Brain microvascular endothelial cell (primary cell): ENCODE results near the gene SLC14A1.

ENCODE experiments used
- DNase-seq: peaks from one replicate; pipeline ENCODE4 v3.0.0-alpha.2; 2020
- H3K27ac ChIP-seq: fragments of 250-450 bp; sonication (Bioruptor Pico); 2 replicates; pipeline ENCODE4 v1.5.1; 2020; ENCODE audit warnings: mild to moderate bottlenecking, moderate library complexity
- H3K27me3 ChIP-seq: fragments of 250-450 bp; sonication (Bioruptor Pico); replicated peaks from 2 replicates; pipeline ENCODE4 v1.5.1; 2020; ENCODE audit warnings: mild to moderate bottlenecking
- H3K36me3 ChIP-seq: fragments of 250-450 bp; sonication (Bioruptor Pico); replicated peaks from 2 replicates; pipeline ENCODE4 v1.5.1; 2020; ENCODE audit warnings: mild to moderate bottlenecking
- H3K4me3 ChIP-seq: 2 replicates; pipeline ENCODE4 v1.5.1; 2011; ENCODE audit warnings: low read depth, mild to moderate bottlenecking, control low read depth, low read length, moderate library complexity
- in situ Hi-C: cut with HindIII; loops from 2 replicates; pipeline ENCODE4 v1.10.0; 2017; ENCODE audit warnings: low sequenced_read_pairs, low pct_ligation_motif_present
- TF ChIP-seq, protein P1 (sequence below): IDR thresholded peaks from 2 replicates; pipeline ENCODE4 v1.5.1; 2011; ENCODE audit warnings: low read depth, mild to moderate bottlenecking, moderate library complexity, low read length, control low read depth, inconsistent platforms; ENCODE audit errors: missing control alignments

SLC14A1 gene

DNA sequence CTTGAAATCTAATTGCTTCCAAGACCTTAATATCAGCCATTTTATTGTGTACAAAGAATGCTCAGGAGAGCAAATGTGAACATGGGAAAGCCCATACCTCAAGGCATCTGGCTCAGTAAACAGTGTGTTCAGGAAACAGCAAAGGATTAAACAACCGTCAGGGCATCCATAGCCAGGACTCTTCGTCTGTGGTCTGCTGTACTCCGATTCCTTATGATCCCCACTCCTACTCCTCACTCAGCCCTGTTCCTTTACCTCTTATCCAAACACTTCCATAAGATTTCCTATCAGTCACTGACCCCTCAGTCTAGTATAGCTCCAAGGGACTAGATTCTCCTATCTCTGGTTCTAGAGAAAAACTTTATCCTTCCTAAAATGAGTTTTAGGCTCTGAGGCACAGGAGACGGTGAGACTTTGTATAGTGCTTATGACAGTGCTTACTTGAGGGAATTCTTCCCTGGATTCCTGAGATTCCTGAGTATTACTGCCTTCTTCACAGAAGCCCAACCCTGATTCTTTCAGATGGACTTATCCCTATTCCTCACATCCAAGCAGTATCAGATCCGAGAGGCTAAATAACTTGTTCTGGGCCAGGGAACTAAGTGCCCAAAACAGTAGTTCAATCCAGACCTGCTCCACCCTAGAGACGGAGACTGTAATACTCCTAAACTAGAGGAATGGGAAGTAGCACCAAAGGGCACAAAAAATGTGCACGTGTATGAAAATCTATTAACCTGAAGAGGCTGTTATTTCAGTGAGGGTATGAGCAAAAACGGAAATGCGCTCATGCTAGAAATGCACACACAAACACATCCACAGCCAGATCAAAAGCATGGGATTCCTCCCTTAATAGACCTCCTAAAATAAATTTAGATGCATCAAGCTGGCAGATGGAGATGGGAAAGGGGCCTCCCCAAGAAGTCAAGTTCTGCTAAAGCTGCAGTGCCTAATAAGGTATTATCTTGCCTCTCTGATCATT, 59.4 kb downstream of the SLC14A1 start:
- TF ChIP-seq, protein P1, sequence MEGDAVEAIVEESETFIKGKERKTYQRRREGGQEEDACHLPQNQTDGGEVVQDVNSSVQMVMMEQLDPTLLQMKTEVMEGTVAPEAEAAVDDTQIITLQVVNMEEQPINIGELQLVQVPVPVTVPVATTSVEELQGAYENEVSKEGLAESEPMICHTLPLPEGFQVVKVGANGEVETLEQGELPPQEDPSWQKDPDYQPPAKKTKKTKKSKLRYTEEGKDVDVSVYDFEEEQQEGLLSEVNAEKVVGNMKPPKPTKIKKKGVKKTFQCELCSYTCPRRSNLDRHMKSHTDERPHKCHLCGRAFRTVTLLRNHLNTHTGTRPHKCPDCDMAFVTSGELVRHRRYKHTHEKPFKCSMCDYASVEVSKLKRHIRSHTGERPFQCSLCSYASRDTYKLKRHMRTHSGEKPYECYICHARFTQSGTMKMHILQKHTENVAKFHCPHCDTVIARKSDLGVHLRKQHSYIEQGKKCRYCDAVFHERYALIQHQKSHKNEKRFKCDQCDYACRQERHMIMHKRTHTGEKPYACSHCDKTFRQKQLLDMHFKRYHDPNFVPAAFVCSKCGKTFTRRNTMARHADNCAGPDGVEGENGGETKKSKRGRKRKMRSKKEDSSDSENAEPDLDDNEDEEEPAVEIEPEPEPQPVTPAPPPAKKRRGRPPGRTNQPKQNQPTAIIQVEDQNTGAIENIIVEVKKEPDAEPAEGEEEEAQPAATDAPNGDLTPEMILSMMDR, result no peak
- no peak overlapping the region for H3K4me3 ChIP-seq
- in situ Hi-C loops, result no loop called here
- no peak for DNase-seq
- no peaks in the 10 kb centered on the region for H3K27me3 ChIP-seq
- peak overlapping the region; percentile 12 for H3K27ac ChIP-seq
- H3K36me3 ChIP-seq, result no peaks in the 10 kb centered on the region

DNA sequence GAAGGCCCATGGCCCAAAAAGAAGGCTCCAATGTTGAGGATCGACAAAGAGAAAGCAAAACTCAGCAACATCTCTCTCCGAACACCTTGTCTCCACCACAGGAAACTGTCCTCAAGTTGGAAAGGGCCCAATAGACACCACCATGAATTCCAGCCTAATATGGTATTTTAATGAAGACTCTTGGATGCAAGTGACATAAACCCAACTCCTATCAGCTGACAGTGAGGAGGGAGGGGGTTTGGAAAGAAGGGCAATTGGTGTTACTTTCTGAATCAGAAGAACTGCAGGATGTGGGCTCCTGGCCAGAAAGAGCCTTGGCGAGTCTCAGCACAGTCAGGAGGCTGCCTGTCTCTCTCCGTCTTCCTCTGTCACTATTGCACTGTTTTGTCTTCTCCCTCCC, 61.2 kb downstream of the SLC14A1 start:
- Histone ChIP-seq H3K27ac (peak overlapping the region; percentile 7), H3K4me3 (no peak overlapping the region), H3K27me3 (no peaks in the 10 kb centered on the region), H3K36me3 (no peaks in the 10 kb centered on the region)
- TF ChIP-seq, protein P1, result no peak
- in situ Hi-C loops, result no loop called here
- DNase-seq, result peak; percentile 63

DNA sequence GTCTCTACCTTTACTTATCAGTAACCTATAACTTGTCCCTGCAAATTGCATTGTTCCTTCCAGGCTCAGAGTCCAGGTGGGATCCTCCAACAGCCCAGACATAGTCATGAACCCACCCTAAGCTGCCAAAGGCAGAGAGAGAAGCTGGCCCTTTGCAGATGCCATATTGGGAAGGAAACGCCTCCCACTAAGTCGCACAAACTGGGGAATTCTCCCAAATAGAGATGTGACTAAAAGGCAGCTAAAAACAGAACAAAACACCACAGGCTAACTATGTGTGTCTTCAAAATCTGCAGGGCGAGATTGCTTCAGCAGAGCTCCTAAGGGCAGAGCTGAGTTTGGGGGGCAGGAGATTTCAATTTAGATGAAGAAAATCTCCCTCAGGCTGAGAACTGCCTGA, 63.0 kb downstream of the SLC14A1 start:
- no peak overlapping the region for H3K4me3 ChIP-seq
- TF ChIP-seq, protein P1, result no peak
- H3K27ac ChIP-seq, result no peak overlapping the region
- in situ Hi-C loops, result no loop called here
- H3K27me3 ChIP-seq, result no peaks in the 10 kb centered on the region
- no peak for DNase-seq
- no peaks in the 10 kb centered on the region for H3K36me3 ChIP-seq

DNA sequence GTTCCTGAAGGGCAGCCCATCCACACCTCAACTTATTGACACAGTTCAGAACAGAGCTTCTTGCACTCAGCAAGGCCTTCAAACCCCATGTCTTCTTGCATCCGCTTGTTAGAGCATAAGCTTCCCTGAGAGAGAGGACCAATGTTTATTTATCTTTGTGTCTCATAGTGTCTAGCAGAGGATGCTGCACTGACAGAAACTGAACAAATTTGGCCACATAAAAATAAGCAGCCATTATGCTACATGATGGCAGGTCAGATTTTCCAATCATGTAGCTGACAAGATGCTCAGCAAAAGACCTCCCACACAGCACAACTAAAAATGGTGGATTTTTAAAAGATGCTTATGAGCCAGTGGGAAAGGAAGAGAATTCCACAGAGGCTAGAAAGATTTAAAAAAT, 63.4 kb downstream of the SLC14A1 start:
- Histone ChIP-seq H3K4me3 (no peak overlapping the region), H3K27ac (no peak overlapping the region), H3K36me3 (no peaks in the 10 kb centered on the region), H3K27me3 (no peaks in the 10 kb centered on the region)
- TF ChIP-seq, protein P1, result no peak
- DNase-seq, result no peak
- in situ Hi-C loops, result no loop called here

DNA sequence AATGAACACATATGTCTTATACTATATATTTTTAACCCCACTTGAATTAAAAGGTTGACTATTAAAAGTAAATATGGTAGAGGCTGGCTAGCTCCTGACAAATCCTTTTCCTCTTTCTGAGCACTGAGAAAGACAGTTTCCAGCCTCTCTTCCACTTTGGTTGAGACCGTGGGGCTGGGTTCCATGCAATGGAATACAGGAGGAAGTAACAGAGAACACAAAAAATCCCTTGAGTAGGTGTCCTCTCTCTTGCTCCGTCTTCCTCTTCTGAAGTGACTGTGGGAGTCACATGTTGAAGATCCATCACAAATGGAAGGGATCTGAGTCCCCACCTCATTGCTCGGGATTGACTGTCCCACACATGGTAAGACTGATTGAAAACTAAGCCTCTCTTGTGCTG, 64.9 kb downstream of the SLC14A1 start:
- Histone ChIP-seq H3K4me3 (no peak overlapping the region), H3K36me3 (no peaks in the 10 kb centered on the region), H3K27ac (no peak overlapping the region), H3K27me3 (no peaks in the 10 kb centered on the region)
- TF ChIP-seq, protein P1, result no peak
- no peak for DNase-seq
- in situ Hi-C loops, result no loop called here
